H9 (cell line): Measurements from ENCODE around the gene RPA1. TPM values are rescaled to one million over a fixed set of nuclear protein-coding genes. Genes with fewer than 3 reads are reported as not detected.

Experiments
- DNase-seq: peaks from one replicate; pipeline ENCODE4 v3.0.0-alpha.2; 2017
- H2AFZ ChIP-seq: one replicate; pipeline ENCODE4 v1.6.1; 2013; ENCODE audit warnings: mild to moderate bottlenecking, low read length, control low read depth, moderate library complexity
- H2AK5ac ChIP-seq: 2 replicates; pipeline ENCODE4 v1.6.1; 2013; ENCODE audit warnings: low read length, control low read depth, mixed read lengths; ENCODE audit not compliant: insufficient read length
- H2BK120ac ChIP-seq: one replicate; pipeline ENCODE4 v1.6.1; 2013; ENCODE audit warnings: low read depth, mild to moderate bottlenecking, low read length, control low read depth, inconsistent platforms; ENCODE audit not compliant: poor library complexity, severe bottlenecking
- H2BK12ac ChIP-seq: 2 replicates; pipeline ENCODE4 v1.6.1; 2013; ENCODE audit warnings: low read length, control low read depth, mixed read lengths, low read depth; ENCODE audit not compliant: insufficient read length
- H2BK15ac ChIP-seq: 2 replicates; pipeline ENCODE4 v1.6.1; 2013; ENCODE audit warnings: low read depth, low read length, control low read depth
- H2BK20ac ChIP-seq: one replicate; pipeline ENCODE4 v1.6.1; 2013; ENCODE audit warnings: low read depth, mild to moderate bottlenecking, low read length, control low read depth, inconsistent platforms; ENCODE audit not compliant: poor library complexity, severe bottlenecking
- H2BK5ac ChIP-seq: 2 replicates; pipeline ENCODE4 v1.6.1; 2013; ENCODE audit warnings: low read length, control low read depth, mixed read lengths; ENCODE audit not compliant: insufficient read length
- H3K14ac ChIP-seq: 2 replicates; pipeline ENCODE4 v1.6.1; 2013; ENCODE audit warnings: low read length, control low read depth; ENCODE audit not compliant: insufficient read depth
- H3K18ac ChIP-seq: 2 replicates; pipeline ENCODE4 v1.6.1; 2013; ENCODE audit warnings: low read depth, mild to moderate bottlenecking, mixed read lengths, low read length, control low read depth; ENCODE audit not compliant: insufficient read length
- H3K23ac ChIP-seq: 2 replicates; pipeline ENCODE4 v1.6.1; 2013; ENCODE audit warnings: low read length, control low read depth, mixed read lengths, low read depth; ENCODE audit not compliant: insufficient read length
- H3K23me2 ChIP-seq: 2 replicates; pipeline ENCODE4 v1.6.1; 2013; ENCODE audit warnings: low read depth, mild to moderate bottlenecking, mixed read lengths, low read length, control low read depth; ENCODE audit not compliant: insufficient read length, poor library complexity, severe bottlenecking
- H3K27ac ChIP-seq: 2 replicates; pipeline ENCODE4 v1.5.1; 2013; ENCODE audit warnings: low read length, control low read depth, mixed read lengths, low read depth; ENCODE audit not compliant: insufficient read length
- H3K27me3 ChIP-seq: 2 replicates; pipeline ENCODE4 v1.6.1; 2013; ENCODE audit warnings: low read length, control low read depth, inconsistent platforms; ENCODE audit not compliant: insufficient read depth
- H3K4ac ChIP-seq: 2 replicates; pipeline ENCODE4 v1.6.1; 2013; ENCODE audit warnings: low read depth, mild to moderate bottlenecking, control low read depth, inconsistent platforms, low read length, moderate library complexity
- H3K4me1 ChIP-seq: 2 replicates; pipeline ENCODE4 v1.6.1; 2013; ENCODE audit warnings: low read length, control low read depth, inconsistent platforms; ENCODE audit not compliant: insufficient read depth
- H3K4me2 ChIP-seq: 2 replicates; pipeline ENCODE4 v1.6.1; 2013; ENCODE audit warnings: low read length, control low read depth, mixed read lengths; ENCODE audit not compliant: insufficient read length, insufficient read depth
- H3K56ac ChIP-seq: 2 replicates; pipeline ENCODE4 v1.6.1; 2013; ENCODE audit warnings: low read depth, mild to moderate bottlenecking, mixed read lengths, low read length, control low read depth; ENCODE audit not compliant: insufficient read length
- H3K79me1 ChIP-seq: 2 replicates; pipeline ENCODE4 v1.6.1; 2013; ENCODE audit warnings: low read depth, mild to moderate bottlenecking, moderate library complexity, low read length, control low read depth, inconsistent platforms; ENCODE audit not compliant: insufficient read depth, poor library complexity, severe bottlenecking
- H3K79me2 ChIP-seq: 2 replicates; pipeline ENCODE4 v1.6.1; 2013; ENCODE audit warnings: low read length, control low read depth, inconsistent platforms; ENCODE audit not compliant: insufficient read depth
- H3K9ac ChIP-seq: 2 replicates; pipeline ENCODE4 v1.6.1; 2013; ENCODE audit warnings: low read length, control low read depth, mixed read lengths; ENCODE audit not compliant: insufficient read length; ENCODE audit errors: extremely low read depth
- H3K9me3 ChIP-seq: one replicate; pipeline ENCODE4 v1.6.1; 2013; ENCODE audit warnings: low read depth, low read length, inconsistent platforms; ENCODE audit not compliant: control insufficient read depth
- H3T11ph ChIP-seq: one replicate; pipeline ENCODE4 v1.6.1; 2013; ENCODE audit warnings: mild to moderate bottlenecking, low read length, control low read depth, inconsistent platforms
- H4K20me1 ChIP-seq: one replicate; pipeline ENCODE4 v1.6.1; 2013; ENCODE audit not compliant: control insufficient read depth, insufficient read length, insufficient read depth
- H4K5ac ChIP-seq: 2 replicates; pipeline ENCODE4 v1.6.1; 2013; ENCODE audit warnings: low read depth, mild to moderate bottlenecking, mixed read lengths, low read length, control low read depth; ENCODE audit not compliant: insufficient read length
- H4K8ac ChIP-seq: replicated peaks from 2 replicates; pipeline ENCODE4 v1.6.1; 2013; ENCODE audit warnings: low read length, control low read depth, mixed read lengths, low read depth; ENCODE audit not compliant: insufficient read length
- H4K91ac ChIP-seq: 2 replicates; pipeline ENCODE4 v1.6.1; 2013; ENCODE audit warnings: low read depth, mild to moderate bottlenecking, moderate library complexity, mixed read lengths, low read length, control low read depth; ENCODE audit not compliant: insufficient read length
- H3K27ac Mint-ChIP-seq, 3 experiments: 2 replicates in 2 of 3; 3 replicates in 1 of 3; pipeline ENCODE4 v1.8.0; 2020 to 2021; ENCODE audit warnings: mixed read lengths in 3 of 3, mild to moderate bottlenecking in 1 of 3, moderate library complexity in 1 of 3
- H3K27me3 Mint-ChIP-seq: 2 replicates; pipeline ENCODE4 v1.8.0; 2021; ENCODE audit warnings: low read depth, mild to moderate bottlenecking, moderate library complexity, mixed read lengths
- H3K36me3 Mint-ChIP-seq, 3 experiments: 2 replicates in 2 of 3; 3 replicates in 1 of 3; pipeline ENCODE4 v1.8.0; 2020 to 2021; ENCODE audit warnings: low read depth in 3 of 3, mixed read lengths in 3 of 3; ENCODE audit not compliant: insufficient read depth in 1 of 3
- H3K4me1 Mint-ChIP-seq, 2 experiments: 2 replicates each; pipeline ENCODE4 v1.8.0; 2020; ENCODE audit warnings: mixed read lengths in 2 of 2
- H3K4me3 Mint-ChIP-seq, 2 experiments: 2 replicates in 1 of 2; 3 replicates in 1 of 2; pipeline ENCODE4 v1.8.0; 2020 to 2021; ENCODE audit warnings: mild to moderate bottlenecking in 2 of 2, mixed read lengths in 2 of 2, moderate library complexity in 1 of 2
- H3K9me3 Mint-ChIP-seq, 2 experiments: 2 replicates in 1 of 2; 3 replicates in 1 of 2; pipeline ENCODE4 v1.8.0; 2020; ENCODE audit warnings: mild to moderate bottlenecking in 2 of 2, mixed read lengths in 2 of 2, moderate library complexity in 1 of 2
- CTCF ChIP-seq: fragments of 200-600 bp; sonication (generic); conservative IDR thresholded peaks from 3 replicates; pipeline ENCODE4 v1.8.0; 2021; ENCODE audit warnings: antibody characterized with exemption, mild to moderate bottlenecking
- WGBS: extraction: QIAGEN DNeasy Blood & Tissue Kit; methylation state at CpG from one replicate; pipeline ENCODE4 v1.1.7; 2013; ENCODE audit warnings: missing lambda C conversion rate, low lambda C conversion rate, mixed read lengths; ENCODE audit not compliant: insufficient read length; ENCODE audit errors: extremely low coverage; 5-methylcytosine and 5-hydroxymethylcytosine counted together
- total RNA-seq: library from RNA; stranded (reverse); gene quantifications from 2 replicates; pipeline ENCODE4 v1.2.1, GENCODE V29; 2021

The RPA1 gene
- total RNA-seq, 1 experiment from 2014 or later, result 215 TPM

- H2BK12ac ChIP-seq, result no peak overlapping the region
- H2AK5ac ChIP-seq, result no peak overlapping the region
- no peaks in the 10 kb centered on the region for H3K79me2 ChIP-seq
- DNase-seq, result no peak
- no peak overlapping the region for H2BK20ac ChIP-seq
- H3K27ac ChIP-seq, result no peak overlapping the region
- H3K4me2 ChIP-seq, result no peak overlapping the region
- peaks cover 3% of the 10 kb centered on the region for H3K23me2 ChIP-seq
- H3K9me3 ChIP-seq, result no peaks in the 10 kb centered on the region
- no peak overlapping the region for H4K91ac ChIP-seq
- Mint-ChIP-seq H3K4me1 (peaks cover 0 to 12% of the 10 kb centered on the region in 2 experiments; a peak in 2 of 4 replicates), H3K4me3 (peak overlapping the region in 1 of 2 experiments; percentile 44; a peak in 1 of 5 replicates), H3K36me3 (no peaks in the 10 kb centered on the region), H3K27ac (no peak overlapping the region), H3K9me3 (no peaks in the 10 kb centered on the region; a peak in 1 of 5 replicates), H3K27me3 (peaks cover 15% of the 10 kb centered on the region)
- no peak overlapping the region for H2AFZ ChIP-seq
- no peak overlapping the region for H3K4ac ChIP-seq
- H4K8ac ChIP-seq, result no peak overlapping the region
- WGBS, result no CpG with 5 or more reads among the region's 11 CpGs
- H3K18ac ChIP-seq, result no peak overlapping the region
- no peak overlapping the region for H3K23ac ChIP-seq
- no peak overlapping the region for H4K5ac ChIP-seq
- no peak overlapping the region for H3T11ph ChIP-seq
- no peak for TF ChIP-seq CTCF
- H3K14ac ChIP-seq, result no peak overlapping the region
- no peak overlapping the region for H3K9ac ChIP-seq
- H2BK15ac ChIP-seq, result no peak overlapping the region
- H3K56ac ChIP-seq, result no peak overlapping the region
- no peak overlapping the region for H2BK120ac ChIP-seq
- no peaks in the 10 kb centered on the region for H3K4me1 ChIP-seq
- no peaks in the 10 kb centered on the region for H3K79me1 ChIP-seq
- no peaks in the 10 kb centered on the region for H3K27me3 ChIP-seq
- no peak overlapping the region for H2BK5ac ChIP-seq
- no peaks in the 10 kb centered on the region for H4K20me1 ChIP-seq
Observed at GRCh38 chr17:1943436-1943831, 113.6 kb downstream of the RPA1 start.
